K562 (cell line): ENCODE results near the gene PLAAT5. TPM values are rescaled to one million over a fixed set of nuclear protein-coding genes. Genes with fewer than 3 reads are reported as not detected.

Source experiments
- E2F3 ChIP-seq: fragments of 250-450 bp; sonication (Bioruptor Pico); IDR thresholded peaks from 2 replicates; pipeline ENCODE4 v1.4.0; 2020; ENCODE audit warnings: mild to moderate bottlenecking
- EP300 ChIP-seq: IDR thresholded peaks from 2 replicates; pipeline ENCODE4 v1.6.1; 2012; ENCODE audit warnings: low read length, improper control_type of control experiment
- FOS ChIP-seq: IDR thresholded peaks from 3 replicates; pipeline ENCODE4 v1.6.1; 2011; ENCODE audit not compliant: insufficient read length; ENCODE audit errors: extremely low read depth
- HLTF ChIP-seq: fragments of 450-650 bp; IDR thresholded peaks from 2 replicates; pipeline ENCODE4 v1.6.1; 2016
- HNRNPUL1 ChIP-seq: fragments of 200-400 bp; formaldehyde crosslinking; IDR thresholded peaks from 2 replicates; pipeline ENCODE4 v1.6.1; 2017; ENCODE audit warnings: low read length
- L3MBTL2 ChIP-seq: fragments of 450-650 bp; IDR thresholded peaks from 2 replicates; pipeline ENCODE4 v1.6.1; 2016; ENCODE audit warnings: mild to moderate bottlenecking, moderate library complexity
- LEF1 ChIP-seq: fragments of 450-650 bp; IDR thresholded peaks from 2 replicates; pipeline ENCODE4 v1.6.1; 2016; ENCODE audit warnings: mild to moderate bottlenecking
- SFPQ ChIP-seq: fragments of 200-400 bp; formaldehyde crosslinking; IDR thresholded peaks from 2 replicates; pipeline ENCODE4 v1.6.1; 2017; ENCODE audit warnings: mild to moderate bottlenecking, low read depth, low read length, moderate library complexity
- TARDBP ChIP-seq: fragments of 450-650 bp; IDR thresholded peaks from 2 replicates; pipeline ENCODE4 v1.6.1; 2016
- ZNF124 ChIP-seq: sonication (generic); formaldehyde crosslinking; IDR thresholded peaks from 2 replicates; pipeline ENCODE4 v1.8.1; 2022; ENCODE audit warnings: missing genetic modification reagents
- ZNF280A ChIP-seq: fragments of 450-650 bp; IDR thresholded peaks from 2 replicates; pipeline ENCODE4 v1.6.1; 2018; ENCODE audit warnings: mild to moderate bottlenecking, low read depth; ENCODE audit not compliant: partially characterized antibody
- ZNF316 ChIP-seq: fragments of 450-650 bp; IDR thresholded peaks from 2 replicates; pipeline ENCODE4 v1.6.1; 2016
- ZNF41 ChIP-seq: fragments of 250-450 bp; sonication (Bioruptor Pico); conservative IDR thresholded peaks from 2 replicates; pipeline ENCODE4 v1.4.0; 2020; ENCODE audit warnings: mild to moderate bottlenecking
- ZNF77 ChIP-seq: fragments of 250-450 bp; sonication (Bioruptor Pico); IDR thresholded peaks from 2 replicates; pipeline ENCODE4 v1.5.0; 2020
- polyA plus RNA-seq, 8 experiments: library from polyadenylated mRNA; depleted of rRNA in 4 of 8; stranded (reverse) in 5 of 8; unstranded in 3 of 8; fragments of >200 nt; fragmentation: Nextera tagmentation in 2 of 8; fragmentation: Illumina TruSeq in 1 of 8; extraction: Ambion mirVana in 2 of 8; extraction: Trizol in 1 of 8; gene quantifications; 2 replicates each; pipeline versions ENCODE4 v1.2.1 to v1.2.3, GENCODE V29; 2011 to 2014; ENCODE audit warnings: inconsistent platforms in 1 of 8, missing spikeins in 1 of 8
- total RNA-seq, 7 experiments: library from RNA; depleted of rRNA in 6 of 7; stranded (reverse); fragments of >200 nt in 6 of 7; fragmentation: Illumina TruSeq in 2 of 7; extraction: Trizol in 2 of 7; gene quantifications; 2 replicates each; pipeline versions ENCODE4 v1.2.1 to v1.2.3, GENCODE V29; 2011 to 2021; ENCODE audit warnings: low replicate concordance in 1 of 7
- TF ChIP-seq, protein P1 (sequence below): fragments of 250-450 bp; sonication (Bioruptor Pico); IDR thresholded peaks from 2 replicates; pipeline ENCODE4 v1.4.0; 2020
- TF ChIP-seq, protein P2 (sequence below), 2 experiments: fragments of 450-650 bp; IDR thresholded peaks; 2 replicates each; pipeline ENCODE4 v1.6.1; 2018; ENCODE audit warnings: mild to moderate bottlenecking in 2 of 2, low read depth in 1 of 2; ENCODE audit not compliant: partially characterized antibody in 2 of 2

The PLAAT5 gene
- total and polyA plus RNA-seq, 9 of the 15 experiments (the other 6 are each of a cell fraction or from before 2014, with no cell fraction given), result not detected

- TF ChIP-seq EP300 (peak; percentile 84), LEF1 (0 out of 2 replicates have a peak, but pooled peaks have one; percentile 19), FOS (no peak), E2F3 (CRISPR knock-in tag) (no peak), SFPQ (no peak), ZNF280A (no peak), ZNF124 (CRISPR knock-in tag) (no peak), HLTF (no peak), L3MBTL2 (no peak), ZNF77 (no peak), ZNF41 (CRISPR knock-in tag) (no peak), HNRNPUL1 (no peak), ZNF316 (no peak), TARDBP (no peak)
- TF ChIP-seq, protein P1, sequence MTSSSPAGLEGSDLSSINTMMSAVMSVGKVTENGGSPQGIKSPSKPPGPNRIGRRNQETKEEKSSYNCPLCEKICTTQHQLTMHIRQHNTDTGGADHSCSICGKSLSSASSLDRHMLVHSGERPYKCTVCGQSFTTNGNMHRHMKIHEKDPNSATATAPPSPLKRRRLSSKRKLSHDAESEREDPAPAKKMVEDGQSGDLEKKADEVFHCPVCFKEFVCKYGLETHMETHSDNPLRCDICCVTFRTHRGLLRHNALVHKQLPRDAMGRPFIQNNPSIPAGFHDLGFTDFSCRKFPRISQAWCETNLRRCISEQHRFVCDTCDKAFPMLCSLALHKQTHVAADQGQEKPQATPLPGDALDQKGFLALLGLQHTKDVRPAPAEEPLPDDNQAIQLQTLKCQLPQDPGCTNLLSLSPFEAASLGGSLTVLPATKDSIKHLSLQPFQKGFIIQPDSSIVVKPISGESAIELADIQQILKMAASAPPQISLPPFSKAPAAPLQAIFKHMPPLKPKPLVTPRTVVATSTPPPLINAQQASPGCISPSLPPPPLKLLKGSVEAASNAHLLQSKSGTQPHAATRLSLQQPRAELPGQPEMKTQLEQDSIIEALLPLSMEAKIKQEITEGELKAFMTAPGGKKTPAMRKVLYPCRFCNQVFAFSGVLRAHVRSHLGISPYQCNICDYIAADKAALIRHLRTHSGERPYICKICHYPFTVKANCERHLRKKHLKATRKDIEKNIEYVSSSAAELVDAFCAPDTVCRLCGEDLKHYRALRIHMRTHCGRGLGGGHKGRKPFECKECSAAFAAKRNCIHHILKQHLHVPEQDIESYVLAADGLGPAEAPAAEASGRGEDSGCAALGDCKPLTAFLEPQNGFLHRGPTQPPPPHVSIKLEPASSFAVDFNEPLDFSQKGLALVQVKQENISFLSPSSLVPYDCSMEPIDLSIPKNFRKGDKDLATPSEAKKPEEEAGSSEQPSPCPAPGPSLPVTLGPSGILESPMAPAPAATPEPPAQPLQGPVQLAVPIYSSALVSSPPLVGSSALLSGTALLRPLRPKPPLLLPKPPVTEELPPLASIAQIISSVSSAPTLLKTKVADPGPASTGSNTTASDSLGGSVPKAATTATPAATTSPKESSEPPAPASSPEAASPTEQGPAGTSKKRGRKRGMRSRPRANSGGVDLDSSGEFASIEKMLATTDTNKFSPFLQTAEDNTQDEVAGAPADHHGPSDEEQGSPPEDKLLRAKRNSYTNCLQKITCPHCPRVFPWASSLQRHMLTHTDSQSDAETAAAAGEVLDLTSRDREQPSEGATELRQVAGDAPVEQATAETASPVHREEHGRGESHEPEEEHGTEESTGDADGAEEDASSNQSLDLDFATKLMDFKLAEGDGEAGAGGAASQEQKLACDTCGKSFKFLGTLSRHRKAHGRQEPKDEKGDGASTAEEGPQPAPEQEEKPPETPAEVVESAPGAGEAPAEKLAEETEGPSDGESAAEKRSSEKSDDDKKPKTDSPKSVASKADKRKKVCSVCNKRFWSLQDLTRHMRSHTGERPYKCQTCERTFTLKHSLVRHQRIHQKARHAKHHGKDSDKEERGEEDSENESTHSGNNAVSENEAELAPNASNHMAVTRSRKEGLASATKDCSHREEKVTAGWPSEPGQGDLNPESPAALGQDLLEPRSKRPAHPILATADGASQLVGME (CRISPR knock-in tag), result no peak
- TF ChIP-seq, protein P2, sequence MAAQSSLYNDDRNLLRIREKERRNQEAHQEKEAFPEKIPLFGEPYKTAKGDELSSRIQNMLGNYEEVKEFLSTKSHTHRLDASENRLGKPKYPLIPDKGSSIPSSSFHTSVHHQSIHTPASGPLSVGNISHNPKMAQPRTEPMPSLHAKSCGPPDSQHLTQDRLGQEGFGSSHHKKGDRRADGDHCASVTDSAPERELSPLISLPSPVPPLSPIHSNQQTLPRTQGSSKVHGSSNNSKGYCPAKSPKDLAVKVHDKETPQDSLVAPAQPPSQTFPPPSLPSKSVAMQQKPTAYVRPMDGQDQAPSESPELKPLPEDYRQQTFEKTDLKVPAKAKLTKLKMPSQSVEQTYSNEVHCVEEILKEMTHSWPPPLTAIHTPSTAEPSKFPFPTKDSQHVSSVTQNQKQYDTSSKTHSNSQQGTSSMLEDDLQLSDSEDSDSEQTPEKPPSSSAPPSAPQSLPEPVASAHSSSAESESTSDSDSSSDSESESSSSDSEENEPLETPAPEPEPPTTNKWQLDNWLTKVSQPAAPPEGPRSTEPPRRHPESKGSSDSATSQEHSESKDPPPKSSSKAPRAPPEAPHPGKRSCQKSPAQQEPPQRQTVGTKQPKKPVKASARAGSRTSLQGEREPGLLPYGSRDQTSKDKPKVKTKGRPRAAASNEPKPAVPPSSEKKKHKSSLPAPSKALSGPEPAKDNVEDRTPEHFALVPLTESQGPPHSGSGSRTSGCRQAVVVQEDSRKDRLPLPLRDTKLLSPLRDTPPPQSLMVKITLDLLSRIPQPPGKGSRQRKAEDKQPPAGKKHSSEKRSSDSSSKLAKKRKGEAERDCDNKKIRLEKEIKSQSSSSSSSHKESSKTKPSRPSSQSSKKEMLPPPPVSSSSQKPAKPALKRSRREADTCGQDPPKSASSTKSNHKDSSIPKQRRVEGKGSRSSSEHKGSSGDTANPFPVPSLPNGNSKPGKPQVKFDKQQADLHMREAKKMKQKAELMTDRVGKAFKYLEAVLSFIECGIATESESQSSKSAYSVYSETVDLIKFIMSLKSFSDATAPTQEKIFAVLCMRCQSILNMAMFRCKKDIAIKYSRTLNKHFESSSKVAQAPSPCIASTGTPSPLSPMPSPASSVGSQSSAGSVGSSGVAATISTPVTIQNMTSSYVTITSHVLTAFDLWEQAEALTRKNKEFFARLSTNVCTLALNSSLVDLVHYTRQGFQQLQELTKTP (IDR thresholded peaks at IDR 0.05; ENCODE audit: low read depth in 1 of 2, partially characterized antibody in 2 of 2), result peak in 1 of 2 experiments; percentile 61
Measured at GRCh38 chr11:63491636-63492372, 837 bp upstream of the PLAAT5 start (continued).
